GM12864 (cell line): Measurements from ENCODE around the gene ARHGAP30.
A peak's percentile ranks its signal among the peaks of the same experiment; 100 is the strongest.
"Not testable (repeated sequence)": the region's sequence is repeated elsewhere in the genome, so short reads cannot be mapped to it uniquely, and the experiment has no call there.

Experiments
- DNase-seq: peaks from one replicate; pipeline ENCODE4 v3.0.0-alpha.2; 2011; ENCODE audit warnings: low read depth
- H3K4me3 ChIP-seq: 2 replicates; pipeline ENCODE4 v1.5.1; 2011; ENCODE audit warnings: mild to moderate bottlenecking, low read depth, low read length, control low read depth
- TF ChIP-seq, protein P1 (sequence below): IDR thresholded peaks from 2 replicates; pipeline ENCODE4 v1.5.1; 2011; ENCODE audit warnings: low read depth, mild to moderate bottlenecking, moderate library complexity, low read length, control low read depth, inconsistent platforms; ENCODE audit errors: missing control alignments

ARHGAP30 gene

GRCh38 chr1:161017756-161018630, 51.7 kb downstream of the ARHGAP30 start:
- TF ChIP-seq, protein P1, sequence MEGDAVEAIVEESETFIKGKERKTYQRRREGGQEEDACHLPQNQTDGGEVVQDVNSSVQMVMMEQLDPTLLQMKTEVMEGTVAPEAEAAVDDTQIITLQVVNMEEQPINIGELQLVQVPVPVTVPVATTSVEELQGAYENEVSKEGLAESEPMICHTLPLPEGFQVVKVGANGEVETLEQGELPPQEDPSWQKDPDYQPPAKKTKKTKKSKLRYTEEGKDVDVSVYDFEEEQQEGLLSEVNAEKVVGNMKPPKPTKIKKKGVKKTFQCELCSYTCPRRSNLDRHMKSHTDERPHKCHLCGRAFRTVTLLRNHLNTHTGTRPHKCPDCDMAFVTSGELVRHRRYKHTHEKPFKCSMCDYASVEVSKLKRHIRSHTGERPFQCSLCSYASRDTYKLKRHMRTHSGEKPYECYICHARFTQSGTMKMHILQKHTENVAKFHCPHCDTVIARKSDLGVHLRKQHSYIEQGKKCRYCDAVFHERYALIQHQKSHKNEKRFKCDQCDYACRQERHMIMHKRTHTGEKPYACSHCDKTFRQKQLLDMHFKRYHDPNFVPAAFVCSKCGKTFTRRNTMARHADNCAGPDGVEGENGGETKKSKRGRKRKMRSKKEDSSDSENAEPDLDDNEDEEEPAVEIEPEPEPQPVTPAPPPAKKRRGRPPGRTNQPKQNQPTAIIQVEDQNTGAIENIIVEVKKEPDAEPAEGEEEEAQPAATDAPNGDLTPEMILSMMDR = no peak
- no peak for DNase-seq
- H3K4me3 ChIP-seq = no peak overlapping the region

DNA sequence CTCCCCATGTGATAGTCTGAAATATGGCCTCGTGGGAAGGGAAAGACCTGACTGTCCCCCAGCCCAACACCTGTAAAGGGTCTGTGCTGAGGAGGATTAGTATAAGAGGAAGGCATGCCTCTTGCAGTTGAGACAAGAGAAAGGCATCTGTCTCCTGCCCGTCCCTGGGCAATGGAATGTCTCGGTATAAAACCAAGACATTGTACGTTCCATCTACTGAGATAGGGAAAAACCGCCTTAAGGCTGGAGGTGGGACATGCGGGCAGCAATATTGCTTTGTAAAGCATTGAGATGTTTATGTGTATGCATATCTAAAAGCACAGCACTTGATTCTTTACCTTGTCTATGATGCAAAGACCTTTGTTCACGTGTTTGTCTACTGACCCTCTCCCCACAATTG, 52.5 kb downstream of the ARHGAP30 start:
- H3K4me3 ChIP-seq, DNase-seq: not testable (repeated sequence)

GRCh38 chr1:161016683-161017082, 53.0 kb downstream of the ARHGAP30 start:
- not testable (repeated sequence) for H3K4me3 ChIP-seq

DNA sequence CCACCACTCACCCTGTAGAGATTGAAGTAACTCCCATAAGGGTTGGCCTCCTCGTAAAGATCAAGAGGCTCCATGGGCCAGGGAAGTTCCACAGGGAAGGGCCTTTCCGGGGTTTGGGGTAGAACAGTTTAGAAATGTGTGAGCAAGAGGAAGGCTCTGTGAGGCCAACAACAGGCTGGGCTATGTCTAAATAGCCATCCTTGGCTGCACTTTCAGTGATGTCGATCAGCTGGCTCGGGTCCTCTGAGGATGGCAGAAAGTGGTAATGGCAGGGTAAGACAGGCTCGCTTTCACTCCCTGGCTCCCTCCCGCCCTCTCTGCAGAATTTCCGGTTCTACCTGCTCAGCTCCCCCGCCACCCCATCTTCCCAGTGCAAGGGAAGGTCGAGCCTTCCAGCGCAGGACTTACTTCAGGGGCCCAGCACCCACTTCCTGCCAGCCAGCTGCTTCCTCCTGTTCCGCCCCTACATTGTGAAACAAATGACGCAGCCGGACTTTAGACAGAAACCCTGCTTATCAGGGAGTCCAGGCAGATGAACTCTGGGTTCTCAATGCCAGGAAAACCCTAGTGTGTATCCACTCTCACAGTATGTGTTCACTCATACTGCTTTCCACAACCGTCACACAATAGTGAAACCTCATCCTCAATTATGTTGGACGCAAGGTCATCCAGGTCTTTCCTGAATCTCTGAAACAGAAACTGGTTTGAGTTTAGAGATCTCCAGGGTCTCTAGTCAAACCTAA, 56.0 kb downstream of the ARHGAP30 start:
- TF ChIP-seq, protein P1 = no peak
- H3K4me3 ChIP-seq = peak overlapping the region; percentile 40
- peak; percentile 77 for DNase-seq

More at GRCh38 chr1:161016683-161017082, 53.0 kb downstream of the ARHGAP30 start:
- DNase-seq = not testable (repeated sequence)

DNA sequence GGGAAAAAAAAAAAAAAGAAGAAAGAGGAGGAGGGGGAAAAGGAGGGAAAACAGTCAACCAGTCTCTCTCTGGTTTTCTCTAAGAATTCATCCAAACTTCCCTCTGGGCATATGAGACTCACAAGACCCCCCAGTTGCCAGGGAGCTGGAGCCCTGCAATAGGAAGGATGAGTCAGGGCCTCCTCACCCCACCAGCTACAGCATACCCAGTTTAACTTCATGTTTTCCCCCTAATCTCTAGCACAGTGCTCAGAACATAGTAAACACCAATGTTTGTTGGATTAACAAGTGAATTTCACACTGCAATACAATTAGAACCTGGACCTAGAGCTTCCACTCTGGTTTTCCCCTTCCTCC, 56.6 kb downstream of the ARHGAP30 start:
- TF ChIP-seq, protein P1 = no peak
- H3K4me3 ChIP-seq = peak overlapping the region; percentile 40; the same call in 1 of the 2 replicates
- no peak for DNase-seq

DNA sequence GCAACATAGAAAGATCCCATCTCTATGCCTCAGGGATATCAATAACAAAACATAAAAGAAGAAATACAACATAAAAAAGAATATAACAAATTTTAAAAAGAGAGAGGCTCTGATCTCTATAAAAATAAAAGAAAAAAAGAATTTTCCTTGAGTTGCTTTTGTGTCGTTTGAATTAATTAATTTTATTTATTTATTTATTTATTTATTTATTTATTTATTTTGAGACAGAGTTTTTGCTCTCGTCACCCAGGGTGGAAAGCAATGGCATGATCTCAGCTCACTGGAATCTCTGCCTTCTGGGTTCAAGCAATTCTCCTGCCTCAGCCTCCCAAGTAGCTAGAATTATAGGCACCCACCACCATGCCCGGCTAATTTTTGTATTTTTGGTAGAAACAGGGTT, 57.3 kb downstream of the ARHGAP30 start:
- TF ChIP-seq, protein P1 = no peak
- H3K4me3 ChIP-seq = no peak overlapping the region
- no peak for DNase-seq

- H3K4me3 ChIP-seq = no peak overlapping the region
- TF ChIP-seq, protein P1 = no peak
Measured at GRCh38 chr1:161009602-161010211, 60.0 kb downstream of the ARHGAP30 start.

More at GRCh38 chr1:161009602-161010211, 60.0 kb downstream of the ARHGAP30 start:
- DNase-seq = no peak
